Jurkat, Clone E6-1 (cell line): ENCODE data around the gene MYADM.

ENCODE experiments used
- DNase-seq: peaks from one replicate; pipeline ENCODE4 v3.0.0-alpha.2; 2011; ENCODE audit warnings: low read depth, low spot score
- H3K4me3 ChIP-seq: 2 replicates; pipeline ENCODE4 v1.5.1; 2011; ENCODE audit warnings: mild to moderate bottlenecking, low read length, control low read depth, moderate library complexity

MYADM gene

DNA sequence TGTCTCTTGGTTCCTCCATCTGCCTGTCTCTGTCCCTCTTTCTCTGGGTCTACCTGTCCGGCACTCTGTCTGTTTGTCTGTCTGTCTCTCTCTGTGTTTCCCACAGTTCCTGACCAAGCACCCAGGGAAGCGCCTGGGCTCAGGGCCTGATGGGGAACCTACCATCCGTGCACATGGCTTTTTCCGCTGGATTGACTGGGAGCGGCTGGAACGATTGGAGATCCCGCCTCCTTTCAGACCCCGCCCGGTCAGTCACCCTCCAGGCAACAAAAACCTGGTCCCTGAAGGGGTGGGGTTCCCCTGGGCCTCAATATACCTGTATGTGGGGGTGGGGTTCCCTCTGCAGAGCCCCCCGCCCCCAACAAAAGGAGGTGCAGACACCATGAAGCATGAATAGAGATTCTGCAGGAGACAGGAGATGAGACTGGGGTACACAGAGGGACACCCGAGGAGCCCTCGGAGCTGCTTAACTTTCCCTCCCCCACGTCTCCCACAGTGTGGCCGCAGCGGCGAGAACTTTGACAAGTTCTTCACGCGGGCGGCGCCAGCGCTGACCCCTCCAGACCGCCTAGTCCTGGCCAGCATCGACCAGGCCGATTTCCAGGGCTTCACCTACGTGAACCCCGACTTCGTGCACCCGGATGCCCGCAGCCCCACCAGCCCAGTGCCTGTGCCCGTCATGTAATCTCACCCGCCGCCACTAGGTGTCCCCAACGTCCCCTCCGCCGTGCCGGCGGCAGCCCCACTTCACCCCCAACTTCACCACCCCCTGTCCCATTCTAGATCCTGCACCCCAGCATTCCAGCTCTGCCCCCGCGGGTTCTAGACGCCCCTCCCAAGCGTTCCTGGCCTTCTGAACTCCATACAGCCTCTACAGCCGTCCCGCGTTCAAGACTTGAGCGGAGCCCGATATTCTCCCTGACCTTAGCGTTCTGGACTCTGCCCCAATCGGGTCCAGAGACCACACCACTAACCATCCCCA is 38.8 kb downstream of the MYADM start:
- no peak overlapping the region for H3K4me3 ChIP-seq
- DNase-seq: no peak

DNA sequence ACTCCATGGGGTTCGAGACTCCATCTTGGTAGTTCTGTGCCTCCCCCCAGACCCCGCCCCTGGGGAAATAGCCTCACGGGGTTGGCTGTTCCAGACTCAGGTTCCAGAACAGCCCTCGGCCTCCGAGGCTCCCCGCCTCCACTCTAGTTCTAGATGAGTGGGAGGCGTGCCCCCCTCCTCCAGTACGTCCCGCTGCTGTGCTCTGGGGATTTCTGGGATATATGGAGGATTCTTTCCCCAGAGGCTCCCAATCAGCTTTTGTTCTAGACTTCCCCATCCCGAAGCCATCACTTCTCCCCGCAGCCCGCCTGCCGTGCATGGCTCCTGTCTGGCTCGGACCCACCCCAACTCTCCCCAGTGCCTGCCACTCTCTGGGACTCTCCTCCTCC is 39.5 kb downstream of the MYADM start:
- no peak for DNase-seq
- no peak overlapping the region for H3K4me3 ChIP-seq

DNA sequence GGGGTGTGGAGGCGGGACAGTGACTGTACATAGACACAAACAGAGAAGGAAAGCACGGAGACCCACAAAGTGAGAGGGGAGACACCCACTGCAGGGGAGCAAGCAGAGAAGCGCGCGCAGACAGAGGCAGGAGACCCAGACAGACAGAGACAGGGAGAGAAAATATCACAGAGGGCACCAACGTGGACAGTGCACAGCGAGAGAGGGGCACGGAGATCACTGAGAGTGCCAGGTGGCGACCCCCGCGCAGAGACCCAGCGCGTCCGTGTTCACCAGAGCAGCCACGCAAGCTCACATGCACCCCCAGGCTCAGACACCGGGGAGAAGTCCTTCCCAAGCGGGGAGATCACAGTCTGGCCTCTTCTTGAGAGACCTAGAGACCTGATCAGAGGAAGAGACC is 40.0 kb downstream of the MYADM start:
- DNase-seq: no peak
- no peak overlapping the region for H3K4me3 ChIP-seq

- no peak for DNase-seq
Measured at GRCh38 chr19:53908106-53908934, 40.6 kb downstream of the MYADM start.

GRCh38 chr19:53908935-53909415 is 41.3 kb downstream of the MYADM start, which contains the start of gene CACNG7:
TSS of gene CACNG7 (plus strand) at chr19:53909278. CDS start at chr19:53912832, 3,554 bp downstream.
- no peak within 1 kb of the TSS for H3K4me3 ChIP-seq
- no peak for DNase-seq

More at GRCh38 chr19:53908106-53908934, 40.6 kb downstream of the MYADM start:
- H3K4me3 ChIP-seq: no peak overlapping the region

GRCh38 chr19:53909471-53910169 is 41.9 kb downstream of the MYADM start:
- no peak overlapping the region for H3K4me3 ChIP-seq
- DNase-seq: no peak

DNA sequence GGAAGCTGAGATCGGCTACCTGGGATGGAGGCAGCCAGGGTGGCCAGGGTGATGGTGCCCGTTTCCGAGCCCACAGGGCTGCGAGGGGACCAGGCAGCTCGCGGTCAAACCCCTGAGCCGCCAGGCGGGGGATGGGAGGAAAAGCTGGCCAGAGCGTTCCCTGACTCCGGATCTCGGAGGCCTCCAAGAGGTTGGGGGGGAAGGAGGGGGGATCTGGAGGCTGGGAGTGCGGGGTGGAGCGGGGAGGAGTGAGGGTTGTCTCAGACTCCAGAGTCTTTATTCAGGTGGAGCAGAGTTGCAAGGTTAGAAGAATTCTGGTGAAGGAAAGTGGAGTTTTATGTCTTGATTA is 42.5 kb downstream of the MYADM start:
- H3K4me3 ChIP-seq: no peak overlapping the region

DNA sequence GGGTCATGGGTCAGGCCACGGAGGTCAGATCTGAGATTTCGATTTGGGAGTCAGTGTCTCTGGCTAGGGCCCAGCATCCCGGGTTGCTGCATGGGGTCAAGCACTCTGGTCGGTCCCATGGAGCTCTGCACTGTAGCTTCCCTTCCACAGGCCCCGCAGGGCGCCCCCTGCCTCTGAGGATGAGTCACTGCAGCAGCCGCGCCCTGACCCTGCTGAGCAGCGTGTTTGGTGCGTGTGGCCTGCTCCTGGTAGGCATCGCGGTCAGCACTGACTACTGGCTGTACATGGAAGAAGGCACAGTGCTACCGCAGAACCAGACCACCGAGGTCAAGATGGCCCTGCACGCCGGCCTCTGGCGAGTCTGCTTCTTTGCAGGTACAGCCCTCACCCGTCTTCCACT is 45.0 kb downstream of the MYADM start:
- no peak for DNase-seq
- H3K4me3 ChIP-seq: no peak overlapping the region

More for the DNA sequence above, 42.5 kb downstream of the MYADM start:
- no peak for DNase-seq

GRCh38 chr19:53915000-53915399 is 47.3 kb downstream of the MYADM start:
- DNase-seq: no peak
- H3K4me3 ChIP-seq: no peak overlapping the region

DNA sequence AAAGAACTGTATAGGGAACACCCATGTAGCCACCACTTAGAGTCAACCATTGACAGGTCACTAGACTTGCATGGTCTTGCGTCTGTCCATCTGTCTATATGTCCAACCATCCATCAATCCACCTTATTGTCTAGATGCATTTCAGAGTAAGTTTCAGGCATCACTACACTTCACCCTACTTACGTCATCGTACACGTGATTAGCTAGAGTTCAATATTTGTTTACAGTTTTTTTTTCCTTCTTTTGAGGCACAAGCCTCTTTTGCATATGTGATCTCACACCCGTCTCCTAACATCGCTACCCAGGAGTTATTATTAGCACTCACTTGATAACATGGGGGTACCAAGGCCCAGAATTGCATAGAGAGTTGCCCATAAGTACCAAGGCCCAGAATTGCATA is 48.3 kb downstream of the MYADM start:
- no peak overlapping the region for H3K4me3 ChIP-seq
- no peak for DNase-seq

GRCh38 chr19:53917356-53917755 is 49.7 kb downstream of the MYADM start:
- H3K4me3 ChIP-seq: no peak overlapping the region
- no peak for DNase-seq
